K562 (cell line): Measurements from ENCODE around the gene ZBP1. TPM values are rescaled to one million over a fixed set of nuclear protein-coding genes. Genes with fewer than 3 reads are reported as not detected.

ENCODE experiments used
- DEAF1 ChIP-seq: fragments of 450-650 bp; formaldehyde crosslinking; IDR thresholded peaks from 2 replicates; pipeline ENCODE4 v1.4.0; 2020; ENCODE audit warnings: mild to moderate bottlenecking, moderate library complexity
- ERF ChIP-seq: fragments of 450-650 bp; formaldehyde crosslinking; IDR thresholded peaks from 2 replicates; pipeline ENCODE4 v1.4.0; 2020; ENCODE audit warnings: mild to moderate bottlenecking, mixed read lengths
- GABPB1 ChIP-seq: sonication (generic); formaldehyde crosslinking; IDR thresholded peaks from 2 replicates; pipeline ENCODE4 v1.8.0; 2022; ENCODE audit warnings: mild to moderate bottlenecking, missing genetic modification reagents
- MAFF ChIP-seq: IDR thresholded peaks from 2 replicates; pipeline ENCODE4 v1.6.1; 2012; ENCODE audit warnings: low read length, improper control_type of control experiment
- MTA1 ChIP-seq: fragments of 450-650 bp; IDR thresholded peaks from 2 replicates; pipeline ENCODE4 v1.6.1; 2017; ENCODE audit warnings: borderline replicate concordance
- NCOR1 ChIP-seq: fragments of 450-650 bp; IDR thresholded peaks from 2 replicates; pipeline ENCODE4 v1.6.1; 2016; ENCODE audit warnings: mild to moderate bottlenecking, moderate library complexity
- SMARCB1 ChIP-seq: IDR thresholded peaks from 2 replicates; pipeline ENCODE4 v1.6.1; 2011; ENCODE audit warnings: improper control_type of control experiment, low read depth; ENCODE audit not compliant: insufficient read length
- TBP ChIP-seq: optimal IDR thresholded peaks from 2 replicates; pipeline ENCODE3; 2011; ENCODE audit warnings: low read depth, low read length, improper control_type of control experiment
- YY1 ChIP-seq, 3 experiments: IDR thresholded peaks; 2 replicates each; pipeline ENCODE4 v1.6.1; 2011; ENCODE audit warnings: low read length in 2 of 3, mild to moderate bottlenecking in 2 of 3, moderate library complexity in 2 of 3, borderline replicate concordance in 1 of 3, control low read depth in 1 of 3, low read depth in 1 of 3; ENCODE audit not compliant: insufficient read depth in 3 of 3, insufficient replicate concordance in 2 of 3, control insufficient read depth in 1 of 3, insufficient read length in 1 of 3; ENCODE audit errors: extremely low read depth in 1 of 3
- ZC3H4 ChIP-seq: sonication (generic); formaldehyde crosslinking; IDR thresholded peaks from 2 replicates; pipeline ENCODE4 v1.9.0; 2021; ENCODE audit warnings: missing genetic modification reagents, borderline replicate concordance
- polyA plus RNA-seq, 8 experiments: library from polyadenylated mRNA; depleted of rRNA in 4 of 8; stranded (reverse) in 5 of 8; unstranded in 3 of 8; fragments of >200 nt; fragmentation: Nextera tagmentation in 2 of 8; fragmentation: Illumina TruSeq in 1 of 8; extraction: Ambion mirVana in 2 of 8; extraction: Trizol in 1 of 8; gene quantifications; 2 replicates each; pipeline versions ENCODE4 v1.2.1 to v1.2.3, GENCODE V29; 2011 to 2014; ENCODE audit warnings: inconsistent platforms in 1 of 8, missing spikeins in 1 of 8
- total RNA-seq, 7 experiments: library from RNA; depleted of rRNA in 6 of 7; stranded (reverse); fragments of >200 nt in 6 of 7; fragmentation: Illumina TruSeq in 2 of 7; extraction: Trizol in 2 of 7; gene quantifications; 2 replicates each; pipeline versions ENCODE4 v1.2.1 to v1.2.3, GENCODE V29; 2011 to 2021; ENCODE audit warnings: low replicate concordance in 1 of 7
- TF ChIP-seq, protein P1 (sequence below): sonication (generic); formaldehyde crosslinking; IDR thresholded peaks from 2 replicates; pipeline ENCODE4 v1.8.0; 2023; ENCODE audit warnings: mild to moderate bottlenecking, missing genetic modification reagents
- TF ChIP-seq, protein P2 (sequence below): sonication (generic); formaldehyde crosslinking; IDR thresholded peaks from 2 replicates; pipeline ENCODE4 v1.8.1; 2022; ENCODE audit warnings: missing genetic modification reagents

ZBP1 gene
- total and polyA plus RNA-seq, 9 of the 15 experiments (the other 6 are each of a cell fraction or from before 2014, with no cell fraction given): not detected

GRCh38 chr20:57596998-57597939 is 23.0 kb downstream of the ZBP1 start (continued):
- TF ChIP-seq DEAF1 (CRISPR knock-in tag): peak; percentile 61
- TF ChIP-seq, protein P1, sequence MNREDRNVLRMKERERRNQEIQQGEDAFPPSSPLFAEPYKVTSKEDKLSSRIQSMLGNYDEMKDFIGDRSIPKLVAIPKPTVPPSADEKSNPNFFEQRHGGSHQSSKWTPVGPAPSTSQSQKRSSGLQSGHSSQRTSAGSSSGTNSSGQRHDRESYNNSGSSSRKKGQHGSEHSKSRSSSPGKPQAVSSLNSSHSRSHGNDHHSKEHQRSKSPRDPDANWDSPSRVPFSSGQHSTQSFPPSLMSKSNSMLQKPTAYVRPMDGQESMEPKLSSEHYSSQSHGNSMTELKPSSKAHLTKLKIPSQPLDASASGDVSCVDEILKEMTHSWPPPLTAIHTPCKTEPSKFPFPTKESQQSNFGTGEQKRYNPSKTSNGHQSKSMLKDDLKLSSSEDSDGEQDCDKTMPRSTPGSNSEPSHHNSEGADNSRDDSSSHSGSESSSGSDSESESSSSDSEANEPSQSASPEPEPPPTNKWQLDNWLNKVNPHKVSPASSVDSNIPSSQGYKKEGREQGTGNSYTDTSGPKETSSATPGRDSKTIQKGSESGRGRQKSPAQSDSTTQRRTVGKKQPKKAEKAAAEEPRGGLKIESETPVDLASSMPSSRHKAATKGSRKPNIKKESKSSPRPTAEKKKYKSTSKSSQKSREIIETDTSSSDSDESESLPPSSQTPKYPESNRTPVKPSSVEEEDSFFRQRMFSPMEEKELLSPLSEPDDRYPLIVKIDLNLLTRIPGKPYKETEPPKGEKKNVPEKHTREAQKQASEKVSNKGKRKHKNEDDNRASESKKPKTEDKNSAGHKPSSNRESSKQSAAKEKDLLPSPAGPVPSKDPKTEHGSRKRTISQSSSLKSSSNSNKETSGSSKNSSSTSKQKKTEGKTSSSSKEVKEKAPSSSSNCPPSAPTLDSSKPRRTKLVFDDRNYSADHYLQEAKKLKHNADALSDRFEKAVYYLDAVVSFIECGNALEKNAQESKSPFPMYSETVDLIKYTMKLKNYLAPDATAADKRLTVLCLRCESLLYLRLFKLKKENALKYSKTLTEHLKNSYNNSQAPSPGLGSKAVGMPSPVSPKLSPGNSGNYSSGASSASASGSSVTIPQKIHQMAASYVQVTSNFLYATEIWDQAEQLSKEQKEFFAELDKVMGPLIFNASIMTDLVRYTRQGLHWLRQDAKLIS: no peak
- no peak for TF ChIP-seq ERF (CRISPR knock-in tag)
- TF ChIP-seq NCOR1: 0 out of 2 replicates have a peak, but pooled peaks have one; percentile 8
- no peak for TF ChIP-seq ZC3H4 (CRISPR knock-in tag)
- no peak for TF ChIP-seq MAFF
- peak in 2 of 3 experiments; percentile 17 to 25 for TF ChIP-seq YY1 (IDR thresholded peaks at IDR 0.05; ENCODE audit: borderline replicate concordance in 1 of 3, control insufficient read depth in 1 of 3, extremely low read depth in 1 of 3, insufficient read depth in 3 of 3, insufficient read length in 1 of 3, insufficient replicate concordance in 2 of 3, low read depth in 1 of 3, low read length in 2 of 3)
- TF ChIP-seq TBP: no peak
- no peak for TF ChIP-seq SMARCB1
- TF ChIP-seq, protein P2, sequence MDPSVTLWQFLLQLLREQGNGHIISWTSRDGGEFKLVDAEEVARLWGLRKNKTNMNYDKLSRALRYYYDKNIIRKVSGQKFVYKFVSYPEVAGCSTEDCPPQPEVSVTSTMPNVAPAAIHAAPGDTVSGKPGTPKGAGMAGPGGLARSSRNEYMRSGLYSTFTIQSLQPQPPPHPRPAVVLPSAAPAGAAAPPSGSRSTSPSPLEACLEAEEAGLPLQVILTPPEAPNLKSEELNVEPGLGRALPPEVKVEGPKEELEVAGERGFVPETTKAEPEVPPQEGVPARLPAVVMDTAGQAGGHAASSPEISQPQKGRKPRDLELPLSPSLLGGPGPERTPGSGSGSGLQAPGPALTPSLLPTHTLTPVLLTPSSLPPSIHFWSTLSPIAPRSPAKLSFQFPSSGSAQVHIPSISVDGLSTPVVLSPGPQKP (CRISPR knock-in tag): no peak
- no peak; the same call in 1 of the 2 replicates for TF ChIP-seq GABPB1 (CRISPR knock-in tag)
- no peak for TF ChIP-seq MTA1
